Thoracic aorta (tissue), 2 donors: ENCODE data around the gene COG8. TPM values are rescaled to one million over a fixed set of nuclear protein-coding genes. Genes with fewer than 3 reads are reported as not detected.

Experiments used
- ATAC-seq: fragments of 150-250 bp; one replicate; pipeline ENCODE4 v1.8.0; 2017; ENCODE audit warnings: low read depth; ENCODE audit not compliant: insufficient number of reproducible peaks, low FRiP score
- DNase-seq: peaks from one replicate; pipeline ENCODE4 v3.0.0-alpha.2; 2020; ENCODE audit warnings: low spot score
- H3K27ac ChIP-seq, 2 donors: fragments of 200-600 bp; sonication (generic); 1 replicate in 1 of 2; 2 replicates in 1 of 2; pipeline ENCODE4 v1.5.1; 2016; ENCODE audit warnings: mild to moderate bottlenecking in 2 of 2, moderate library complexity in 2 of 2
- H3K27me3 ChIP-seq: fragments of 200-600 bp; sonication (generic); replicated peaks from 2 replicates; pipeline ENCODE4 v1.6.0; 2016; ENCODE audit warnings: mild to moderate bottlenecking; ENCODE audit not compliant: insufficient read depth
- H3K36me3 ChIP-seq: fragments of 200-600 bp; sonication (generic); one replicate; pipeline ENCODE4 v1.5.1; 2016
- H3K4me1 ChIP-seq, 2 donors: fragments of 200-600 bp; sonication (generic); 1 replicate in 1 of 2; 2 replicates in 1 of 2; pipeline versions ENCODE4 v1.5.1 to v1.6.0; 2016; ENCODE audit warnings: low read depth in 2 of 2, mild to moderate bottlenecking in 1 of 2; ENCODE audit not compliant: control insufficient read depth in 1 of 2
- H3K4me3 ChIP-seq: fragments of 200-600 bp; sonication (generic); 2 replicates; pipeline ENCODE4 v1.5.1; 2016; ENCODE audit warnings: mild to moderate bottlenecking
- H3K9me3 ChIP-seq: fragments of 200-600 bp; sonication (generic); 2 replicates; pipeline ENCODE4 v1.5.1; 2016
- total RNA-seq, 2 donors: library from RNA; depleted of rRNA; stranded (reverse); fragments of >200 nt; gene quantifications; one replicate each; pipeline versions ENCODE4 v1.1.0 to v1.2.3, GENCODE V29; 2016
- TF ChIP-seq, protein P1 (sequence below): fragments of 200-600 bp; sonication (generic); IDR thresholded peaks from one replicate; pipeline ENCODE4 v1.5.1; 2019; ENCODE audit warnings: antibody characterized with exemption

Gene COG8
- total RNA-seq, 2 donors from 2014 or later, result 39.4 to 51.0 TPM

DNA sequence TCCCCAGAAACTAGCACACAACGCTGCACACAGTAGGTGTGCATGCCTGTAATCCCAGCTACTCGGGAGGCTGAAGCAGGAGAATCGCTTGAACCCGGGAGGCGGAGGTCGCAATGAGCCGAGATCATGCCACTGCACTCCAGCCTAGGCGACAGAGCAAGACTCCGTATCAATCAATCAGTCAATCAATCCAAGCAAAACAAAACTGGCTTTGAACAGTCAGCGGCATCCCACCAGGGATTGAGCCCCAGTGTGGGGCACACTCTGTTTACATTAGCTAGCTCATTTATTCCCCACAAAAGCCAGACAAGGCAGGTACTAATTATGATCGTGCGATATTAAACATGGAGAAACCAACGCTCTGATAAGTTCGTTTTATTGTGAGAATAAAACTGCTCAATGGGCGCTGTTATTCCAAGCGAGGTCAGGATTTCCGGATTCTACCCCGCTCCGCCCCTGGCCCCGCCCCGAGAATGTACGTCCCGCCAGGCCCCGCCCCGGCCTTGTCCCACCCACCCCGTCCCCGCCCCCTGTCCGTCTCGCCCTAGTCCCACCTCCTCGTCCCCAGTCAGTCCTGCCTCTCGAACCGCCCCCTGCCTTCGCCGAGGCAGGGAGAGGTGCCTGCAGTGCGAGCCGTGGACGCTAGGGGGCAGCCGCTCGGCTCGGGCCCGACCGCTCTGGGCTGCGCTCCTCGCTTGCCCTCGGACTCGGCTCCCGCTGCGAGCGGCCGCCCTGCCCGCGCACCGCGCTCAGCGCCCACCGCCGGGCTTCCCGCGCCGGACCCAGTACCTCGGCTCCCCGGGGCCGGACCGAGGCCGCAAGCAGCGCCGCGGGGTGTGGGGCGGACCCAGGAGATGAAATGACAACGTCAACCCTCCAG, 28.5 kb downstream of the COG8 start, which contains the start of gene VPS4A:
TSS of gene VPS4A (plus strand) at position 698 of the 880 bp plus-strand sequence. CDS start at position 860, 162 bp downstream.
- Histone ChIP-seq H3K9me3 (no peaks in the 10 kb centered on the region), H3K27ac (peak within 1 kb of the TSS; percentile 81 to 86), H3K27me3 (no peaks in the 10 kb centered on the region), H3K4me3 (peak within 1 kb of the TSS; percentile 95), H3K36me3 (peaks cover under 1% of the 10 kb centered on the region), H3K4me1 (peaks cover 17 to 19% of the 10 kb centered on the region in 2 donors)
- TF ChIP-seq, protein P1, sequence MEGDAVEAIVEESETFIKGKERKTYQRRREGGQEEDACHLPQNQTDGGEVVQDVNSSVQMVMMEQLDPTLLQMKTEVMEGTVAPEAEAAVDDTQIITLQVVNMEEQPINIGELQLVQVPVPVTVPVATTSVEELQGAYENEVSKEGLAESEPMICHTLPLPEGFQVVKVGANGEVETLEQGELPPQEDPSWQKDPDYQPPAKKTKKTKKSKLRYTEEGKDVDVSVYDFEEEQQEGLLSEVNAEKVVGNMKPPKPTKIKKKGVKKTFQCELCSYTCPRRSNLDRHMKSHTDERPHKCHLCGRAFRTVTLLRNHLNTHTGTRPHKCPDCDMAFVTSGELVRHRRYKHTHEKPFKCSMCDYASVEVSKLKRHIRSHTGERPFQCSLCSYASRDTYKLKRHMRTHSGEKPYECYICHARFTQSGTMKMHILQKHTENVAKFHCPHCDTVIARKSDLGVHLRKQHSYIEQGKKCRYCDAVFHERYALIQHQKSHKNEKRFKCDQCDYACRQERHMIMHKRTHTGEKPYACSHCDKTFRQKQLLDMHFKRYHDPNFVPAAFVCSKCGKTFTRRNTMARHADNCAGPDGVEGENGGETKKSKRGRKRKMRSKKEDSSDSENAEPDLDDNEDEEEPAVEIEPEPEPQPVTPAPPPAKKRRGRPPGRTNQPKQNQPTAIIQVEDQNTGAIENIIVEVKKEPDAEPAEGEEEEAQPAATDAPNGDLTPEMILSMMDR, result peak; percentile 95
- ATAC-seq (peak; percentile 98), DNase-seq (peak; percentile 85)

GRCh38 chr16:69309316-69309715, 30.0 kb downstream of the COG8 start:
- H3K4me1 ChIP-seq, result peaks cover 17 to 19% of the 10 kb centered on the region in 2 donors
- no peaks in the 10 kb centered on the region for H3K9me3 ChIP-seq
- H3K27ac ChIP-seq, result no peak overlapping the region
- DNase-seq (no peak), ATAC-seq (no peak)
- H3K36me3 ChIP-seq, result peaks cover 6% of the 10 kb centered on the region
- TF ChIP-seq, protein P1, result no peak
- H3K4me3 ChIP-seq, result no peak overlapping the region
- no peaks in the 10 kb centered on the region for H3K27me3 ChIP-seq

GRCh38 chr16:69307856-69308255, 31.5 kb downstream of the COG8 start:
- H3K36me3 ChIP-seq, result peaks cover 6% of the 10 kb centered on the region
- H3K4me1 ChIP-seq, result peaks cover 14% of the 10 kb centered on the region in 2 donors
- H3K27ac ChIP-seq, result no peak overlapping the region
- DNase-seq, result no peak
- TF ChIP-seq, protein P1, result no peak
- no peak overlapping the region for H3K4me3 ChIP-seq
- no peaks in the 10 kb centered on the region for H3K9me3 ChIP-seq
- no peak for ATAC-seq
- H3K27me3 ChIP-seq, result no peaks in the 10 kb centered on the region

DNA sequence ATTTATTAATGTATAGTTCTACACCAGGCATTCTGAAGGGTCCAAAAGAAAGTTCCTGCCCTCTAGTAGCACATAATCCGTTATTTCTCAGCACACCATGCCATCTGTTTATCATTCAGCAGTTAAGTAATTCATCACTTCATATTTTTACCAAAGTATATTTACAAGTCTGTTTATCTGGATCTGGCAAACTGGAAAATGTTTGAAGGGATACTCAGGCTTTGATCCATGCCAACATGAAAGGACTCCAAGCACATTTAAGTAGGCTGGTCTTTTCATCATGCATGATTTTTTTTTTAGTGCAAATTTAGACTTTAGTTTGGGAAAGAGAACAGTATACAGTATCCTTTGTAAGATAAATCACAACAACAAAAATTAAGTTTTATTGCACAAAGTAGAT, 32.3 kb downstream of the COG8 start:
- no peak overlapping the region for H3K4me3 ChIP-seq
- H3K27me3 ChIP-seq, result no peaks in the 10 kb centered on the region
- H3K27ac ChIP-seq, result no peak overlapping the region
- ATAC-seq (no peak), DNase-seq (no peak)
- no peaks in the 10 kb centered on the region for H3K9me3 ChIP-seq
- TF ChIP-seq, protein P1, result no peak
- H3K4me1 ChIP-seq, result peaks cover 6 to 9% of the 10 kb centered on the region in 2 donors
- peaks cover 6% of the 10 kb centered on the region for H3K36me3 ChIP-seq

DNA sequence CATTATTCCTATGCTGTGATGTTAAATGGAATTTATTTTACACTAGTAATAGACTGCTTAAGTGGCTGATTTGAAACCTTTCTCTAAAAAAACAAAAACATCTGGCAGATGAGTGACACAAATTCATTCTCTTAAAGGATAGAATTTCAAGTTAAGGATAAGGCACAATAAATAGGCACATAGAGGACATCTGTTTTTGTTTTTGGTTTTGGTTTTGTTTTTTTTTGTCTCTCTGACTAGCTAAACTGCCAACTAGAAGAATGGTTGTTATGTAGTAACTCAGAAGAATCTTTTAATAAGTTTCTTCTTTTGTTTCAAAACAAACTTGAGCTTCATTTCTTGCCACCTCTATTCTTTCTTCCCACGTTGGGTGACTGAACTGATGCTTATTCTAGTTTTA, 33.3 kb downstream of the COG8 start:
- Histone ChIP-seq H3K36me3 (peaks cover 6% of the 10 kb centered on the region), H3K27me3 (no peaks in the 10 kb centered on the region), H3K9me3 (no peaks in the 10 kb centered on the region), H3K27ac (no peak overlapping the region), H3K4me1 (peaks cover 3 to 5% of the 10 kb centered on the region in 2 donors), H3K4me3 (no peak overlapping the region)
- TF ChIP-seq, protein P1, result no peak
- no peak for ATAC-seq
- DNase-seq, result no peak
